Measurements from ENCODE around the gene URM1.

URM1 gene

GRCh38 chr9:128399861-128400260, 28.7 kb downstream of the URM1 start:
- TF ChIP-seq CTCF (conservative IDR thresholded peaks at IDR 0.05; ENCODE audit: low read depth, low read length) = no peak
- no peak for DNase-seq (ENCODE audit: low read depth)
- no peak overlapping the region for H3K4me3 ChIP-seq (ENCODE audit: low read length)

GRCh38 chr9:128404560-128404959, 33.4 kb downstream of the URM1 start:
- DNase-seq (ENCODE audit: low read depth) = no peak
- TF ChIP-seq CTCF (conservative IDR thresholded peaks at IDR 0.05; ENCODE audit: low read depth, low read length) = no peak
- no peak overlapping the region for H3K4me3 ChIP-seq (ENCODE audit: low read length)

- TF ChIP-seq CTCF (conservative IDR thresholded peaks at IDR 0.05; ENCODE audit: low read depth, low read length) = no peak
- DNase-seq (ENCODE audit: low read depth) = no peak
- H3K4me3 ChIP-seq (ENCODE audit: low read length) = no peak overlapping the region
Measured at GRCh38 chr9:128405077-128405779, 34.1 kb downstream of the URM1 start.

- no peak for DNase-seq (ENCODE audit: low read depth)
- H3K4me3 ChIP-seq (ENCODE audit: low read length) = no peak overlapping the region
- no peak for TF ChIP-seq CTCF (conservative IDR thresholded peaks at IDR 0.05; ENCODE audit: low read depth, low read length)
Measured at GRCh38 chr9:128405780-128406171, 34.6 kb downstream of the URM1 start.

- DNase-seq (ENCODE audit: low read depth) = no peak
- H3K4me3 ChIP-seq (ENCODE audit: low read length) = no peak overlapping the region
- TF ChIP-seq CTCF (conservative IDR thresholded peaks at IDR 0.05; ENCODE audit: low read depth, low read length) = no peak
Measured at GRCh38 chr9:128406848-128407391, 35.7 kb downstream of the URM1 start.

- no peak overlapping the region for H3K4me3 ChIP-seq (ENCODE audit: low read length)
- no peak for DNase-seq (ENCODE audit: low read depth)
- no peak for TF ChIP-seq CTCF (conservative IDR thresholded peaks at IDR 0.05; ENCODE audit: low read depth, low read length)
Measured at GRCh38 chr9:128408963-128409431, 37.8 kb downstream of the URM1 start.

- no peak overlapping the region for H3K4me3 ChIP-seq (ENCODE audit: low read length)
- TF ChIP-seq CTCF (conservative IDR thresholded peaks at IDR 0.05; ENCODE audit: low read depth, low read length) = no peak
- DNase-seq (ENCODE audit: low read depth) = no peak
Measured at GRCh38 chr9:128409450-128409849, 38.3 kb downstream of the URM1 start.
